Small intestine (tissue), 7 donors: Measurements from ENCODE around the gene GALE. TPM values are rescaled to one million over a fixed set of nuclear protein-coding genes. Genes with fewer than 3 reads are reported as not detected.
"Not testable (repeated sequence)": the region's sequence is repeated elsewhere in the genome, so short reads cannot be mapped to it uniquely, and the experiment has no call there.

Experiments used
- DNase-seq, 2 donors: peaks; one replicate each; pipeline versions ENCODE4 v3.0.0 to v3.0.0-alpha.2; 2013
- FAIRE-seq: peaks from 2 replicates; lab custom pipeline; 2012; peaks lifted over from hg19 to GRCh38; lab: Jason Lieb, UNC
- H3K27ac ChIP-seq, 3 donors: one replicate each; pipeline ENCODE4 v1.5.1; 2013; ENCODE audit warnings: low read length in 2 of 3, mild to moderate bottlenecking in 2 of 3, control low read depth in 1 of 3, inconsistent platforms in 1 of 3, low read depth in 1 of 3, moderate library complexity in 1 of 3
- H3K27me3 ChIP-seq, 3 donors: one replicate each; pipeline ENCODE4 v1.6.1; 2013; ENCODE audit warnings: low read length in 3 of 3, inconsistent platforms in 1 of 3; ENCODE audit not compliant: control insufficient read depth in 3 of 3, insufficient read depth in 3 of 3
- H3K36me3 ChIP-seq, 3 donors: one replicate each; pipeline ENCODE4 v1.6.1; 2013; ENCODE audit warnings: low read length in 3 of 3, inconsistent platforms in 1 of 3, low read depth in 1 of 3, mild to moderate bottlenecking in 1 of 3, moderate library complexity in 1 of 3; ENCODE audit not compliant: control insufficient read depth in 3 of 3, insufficient read depth in 2 of 3
- H3K4me1 ChIP-seq, 3 donors: one replicate each; pipeline ENCODE4 v1.6.1; 2013; ENCODE audit warnings: low read length in 2 of 3, inconsistent platforms in 1 of 3, low read depth in 1 of 3, mild to moderate bottlenecking in 1 of 3, moderate library complexity in 1 of 3; ENCODE audit not compliant: control insufficient read depth in 3 of 3, insufficient read depth in 2 of 3
- H3K4me3 ChIP-seq, 3 donors: one replicate each; pipeline ENCODE4 v1.5.1; 2013; ENCODE audit warnings: low read length in 3 of 3, control low read depth in 1 of 3, inconsistent platforms in 1 of 3, low read depth in 1 of 3, mild to moderate bottlenecking in 1 of 3, moderate library complexity in 1 of 3
- H3K9me3 ChIP-seq, 2 donors: one replicate each; pipeline ENCODE4 v1.6.1; 2013; ENCODE audit warnings: low read depth in 1 of 2, low read length in 1 of 2; ENCODE audit not compliant: control insufficient read depth in 2 of 2, insufficient read depth in 1 of 2
- whole genome bisulfite sequencing, 3 donors: extraction: QIAGEN DNeasy Blood & Tissue Kit; methylation state at CpG; one replicate each; pipeline ENCODE4 v1.1.7; 2013; 5-methylcytosine and 5-hydroxymethylcytosine counted together
- polyA plus RNA-seq, 4 donors: library from polyadenylated mRNA; stranded (reverse) in 3 of 4; unstranded in 1 of 4; fragments of 200-250 nt in 3 of 4; fragments of 120-200 nt in 1 of 4; gene quantifications; one replicate each; pipeline versions ENCODE4 v1.2.1 to v1.2.3, GENCODE V29; 2013
- donor health status: healthy with polysubstance abuse.
- donor health status: control.
- donor health status: control.
- donor health status: Bipolar disorder and iron deficiency.
- donor health status: healthy.

Gene GALE
- polyA plus RNA-seq, 4 donors, result 76.6 to 289 (median 198) TPM

DNA sequence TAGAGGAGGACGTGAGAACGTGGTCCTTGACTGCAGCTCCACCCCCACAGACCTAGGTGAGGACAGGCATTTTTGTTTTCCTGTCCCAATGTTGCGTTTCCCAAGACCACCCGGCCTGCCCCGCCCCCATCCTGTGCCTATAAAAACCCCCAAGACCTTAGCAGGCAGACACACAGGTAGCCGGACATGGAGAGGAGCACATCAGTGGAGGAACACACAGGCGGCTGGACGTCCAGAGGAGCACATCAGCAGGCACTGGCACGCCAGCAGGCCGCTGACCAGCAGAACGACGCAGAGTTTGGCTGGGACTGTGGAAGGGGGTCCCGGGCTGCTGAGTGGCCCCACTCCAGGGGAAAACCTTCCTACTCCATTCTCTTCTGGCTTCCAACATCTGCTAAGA, 37.4 kb upstream of the GALE start:
- H3K9me3 ChIP-seq, result no peaks in the 10 kb centered on the region
- no peaks in the 10 kb centered on the region for H3K36me3 ChIP-seq
- WGBS, 3 donors, result 9 to 17% (median 16%) methylated on average over 11 to 13 of the region's 13 CpGs
- H3K4me1 ChIP-seq, result peaks cover 0 to 8% (median 0%) of the 10 kb centered on the region in 3 donors
- DNase-seq, result peak in 1 of 2 donors; percentile 17
- no peak for FAIRE-seq
- H3K27me3 ChIP-seq, result peaks cover 0 to 9% (median 5%) of the 10 kb centered on the region in 3 donors
- peak overlapping the region in 1 of 3 donors; percentile 37 for H3K4me3 ChIP-seq
- no peak overlapping the region for H3K27ac ChIP-seq

DNA sequence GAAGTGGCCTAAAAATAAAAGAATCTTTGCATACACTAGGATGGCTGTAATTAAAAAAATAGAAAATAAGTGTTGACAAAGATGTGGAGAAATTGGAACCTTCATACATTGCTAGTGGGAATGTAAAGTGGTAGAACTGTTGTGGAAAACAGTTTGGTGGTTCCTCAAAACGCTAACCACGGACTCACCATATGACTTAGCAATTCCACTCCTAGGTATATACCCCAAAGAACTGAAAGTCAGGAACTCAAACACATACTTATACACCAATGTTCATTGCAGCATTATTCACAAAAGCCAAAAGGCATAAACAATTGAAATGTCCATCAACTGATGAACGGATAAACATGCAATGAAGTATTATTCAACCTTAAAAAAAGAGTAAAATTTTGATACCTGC, 35.5 kb upstream of the GALE start:
- peaks cover 0 to 9% (median 3%) of the 10 kb centered on the region in 3 donors for H3K27me3 ChIP-seq
- no peak overlapping the region for H3K27ac ChIP-seq
- no peaks in the 10 kb centered on the region for H3K36me3 ChIP-seq
- FAIRE-seq (no peak), DNase-seq (no peak)
- H3K4me3 ChIP-seq, result no peak overlapping the region
- peaks cover 0 to 8% (median 0%) of the 10 kb centered on the region in 3 donors for H3K4me1 ChIP-seq
- no peaks in the 10 kb centered on the region for H3K9me3 ChIP-seq
- 69 to 74% (median 72%) methylated on average over 3 of the region's 3 CpGs for WGBS, 3 donors

DNA sequence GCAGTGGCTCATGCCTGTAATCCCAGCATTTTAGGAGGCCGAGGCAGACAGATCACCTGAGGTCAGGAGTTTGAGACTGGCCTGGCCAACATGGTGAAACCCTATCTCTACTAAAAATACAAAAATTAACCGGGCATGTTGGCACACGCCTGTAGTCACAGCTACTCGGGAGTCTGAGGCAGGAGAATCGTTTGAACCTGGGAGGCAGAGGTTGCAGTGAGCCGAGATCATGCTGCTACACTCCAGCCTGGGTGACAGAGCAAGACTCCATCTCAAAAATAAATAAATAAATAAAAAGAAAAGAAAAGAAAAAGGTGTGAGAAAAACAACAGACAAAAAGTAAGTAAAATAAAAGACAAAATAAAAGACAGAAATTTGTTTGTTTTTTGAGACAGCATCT, 33.6 kb upstream of the GALE start:
- H3K4me3 ChIP-seq, DNase-seq, FAIRE-seq: not testable (repeated sequence)

DNA sequence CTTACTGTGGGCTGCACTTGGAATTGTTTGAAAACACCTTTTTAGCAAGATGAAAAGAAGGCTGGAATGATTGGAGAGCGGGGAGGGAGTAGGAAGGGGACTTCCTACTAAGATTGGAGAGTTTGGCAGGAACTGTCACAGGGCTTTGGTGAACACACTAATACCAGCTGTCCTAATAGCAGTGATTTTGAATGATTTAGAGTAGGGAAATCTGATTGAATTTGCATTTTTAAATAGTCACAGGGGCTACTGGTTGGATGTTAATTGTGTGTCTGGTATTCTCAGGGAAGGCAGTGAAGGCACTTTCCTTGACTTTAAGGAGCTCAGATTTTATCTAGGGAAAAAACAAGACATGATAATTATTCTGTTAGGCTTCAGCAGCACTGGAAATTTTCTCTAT, 27.2 kb upstream of the GALE start:
- H3K4me3 ChIP-seq, result no peak overlapping the region
- no peaks in the 10 kb centered on the region for H3K27me3 ChIP-seq
- FAIRE-seq, result no peak
- H3K4me1 ChIP-seq, result peaks cover 0 to 6% (median 4%) of the 10 kb centered on the region in 3 donors
- 88 to 91% (median 89%) methylated on average over 1 of the region's 1 CpG for WGBS, 3 donors
- peaks cover 0 to 3% (median 0%) of the 10 kb centered on the region in 3 donors for H3K36me3 ChIP-seq
- DNase-seq, result no peak
- no peak overlapping the region for H3K27ac ChIP-seq
- no peaks in the 10 kb centered on the region for H3K9me3 ChIP-seq

More for the DNA sequence above, 33.6 kb upstream of the GALE start:
- not testable (repeated sequence) for H3K9me3 ChIP-seq, H3K4me1 ChIP-seq, H3K27ac ChIP-seq, H3K27me3 ChIP-seq, H3K36me3 ChIP-seq
- WGBS, 3 donors, result 81 to 88% (median 83%) methylated on average over 6 of the region's 6 CpGs

DNA sequence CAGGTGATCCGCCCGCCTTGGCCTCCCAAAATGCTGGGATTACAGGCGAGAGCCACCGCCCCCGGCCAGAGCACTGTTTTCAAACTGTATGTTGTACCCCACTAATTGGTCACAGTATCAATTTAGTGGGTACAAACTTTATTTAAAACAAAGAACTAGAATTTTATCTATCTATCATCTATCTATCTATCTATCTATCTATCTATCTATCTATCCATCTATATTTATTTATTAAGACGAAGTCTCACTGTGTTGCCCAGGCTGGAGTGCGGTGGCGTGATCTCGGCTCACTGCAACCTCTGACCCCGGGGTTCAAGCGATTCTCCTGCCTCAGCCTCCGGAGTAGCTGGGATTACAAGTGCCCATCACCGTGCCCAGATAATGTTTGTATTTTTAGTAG, 26.0 kb upstream of the GALE start:
- H3K27me3 ChIP-seq, DNase-seq, H3K4me1 ChIP-seq, H3K9me3 ChIP-seq, FAIRE-seq, H3K4me3 ChIP-seq, H3K36me3 ChIP-seq, H3K27ac ChIP-seq: not testable (repeated sequence)
- WGBS, 3 donors, result 91 to 96% (median 93%) methylated on average over 13 of the region's 13 CpGs

DNA sequence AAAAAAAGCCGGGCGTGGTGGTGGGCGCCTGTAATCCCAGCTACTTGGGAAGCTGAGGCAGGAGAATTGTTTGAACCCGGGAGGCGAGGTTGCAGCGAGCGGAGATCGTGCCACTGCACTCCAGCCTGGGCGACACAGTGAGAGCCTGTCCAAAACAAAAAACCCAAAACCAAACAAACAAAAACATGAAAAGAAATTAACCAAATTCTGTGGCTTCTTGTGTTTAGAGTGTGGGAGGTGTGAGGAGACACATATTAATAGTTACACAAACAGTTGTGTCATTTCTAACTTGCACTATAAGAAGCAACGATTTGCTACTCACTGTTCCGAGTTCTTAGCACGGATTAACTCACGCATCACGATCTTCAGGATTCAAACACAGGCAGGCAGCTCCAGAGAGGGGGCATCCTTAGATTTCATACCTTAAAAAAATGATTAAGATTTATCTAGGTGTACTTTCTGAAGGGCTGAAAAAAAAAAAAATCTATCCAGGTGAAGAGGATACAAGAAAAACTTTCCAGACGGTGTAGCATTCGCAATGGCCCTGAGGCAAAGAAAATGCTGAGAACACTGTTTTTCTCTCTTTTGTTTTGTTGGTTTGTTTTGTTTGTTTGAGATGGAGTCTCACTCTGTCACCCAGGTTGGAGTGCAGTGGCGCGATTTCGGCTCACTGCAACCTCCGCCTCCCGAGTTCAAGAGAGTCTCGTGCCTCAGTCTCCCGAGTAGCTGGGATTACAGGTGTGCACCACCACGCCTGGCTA, 25.4 kb upstream of the GALE start:
- no peak for FAIRE-seq
- peaks cover 0 to 7% (median 0%) of the 10 kb centered on the region in 3 donors for H3K36me3 ChIP-seq
- H3K9me3 ChIP-seq, result no peaks in the 10 kb centered on the region
- WGBS, 3 donors, result 53 to 60% (median 57%) methylated on average over 22 to 24 of the region's 24 CpGs
- DNase-seq, result peak in 1 of 2 donors; percentile 30
- H3K4me1 ChIP-seq, result peaks cover 0 to 6% (median 4%) of the 10 kb centered on the region in 3 donors
- H3K4me3 ChIP-seq, result peak overlapping the region; percentile 63 to 99 (median 91)
- H3K27ac ChIP-seq, result peak overlapping the region in 2 of 3 donors; percentile 99 to 100
- H3K27me3 ChIP-seq, result no peaks in the 10 kb centered on the region

DNA sequence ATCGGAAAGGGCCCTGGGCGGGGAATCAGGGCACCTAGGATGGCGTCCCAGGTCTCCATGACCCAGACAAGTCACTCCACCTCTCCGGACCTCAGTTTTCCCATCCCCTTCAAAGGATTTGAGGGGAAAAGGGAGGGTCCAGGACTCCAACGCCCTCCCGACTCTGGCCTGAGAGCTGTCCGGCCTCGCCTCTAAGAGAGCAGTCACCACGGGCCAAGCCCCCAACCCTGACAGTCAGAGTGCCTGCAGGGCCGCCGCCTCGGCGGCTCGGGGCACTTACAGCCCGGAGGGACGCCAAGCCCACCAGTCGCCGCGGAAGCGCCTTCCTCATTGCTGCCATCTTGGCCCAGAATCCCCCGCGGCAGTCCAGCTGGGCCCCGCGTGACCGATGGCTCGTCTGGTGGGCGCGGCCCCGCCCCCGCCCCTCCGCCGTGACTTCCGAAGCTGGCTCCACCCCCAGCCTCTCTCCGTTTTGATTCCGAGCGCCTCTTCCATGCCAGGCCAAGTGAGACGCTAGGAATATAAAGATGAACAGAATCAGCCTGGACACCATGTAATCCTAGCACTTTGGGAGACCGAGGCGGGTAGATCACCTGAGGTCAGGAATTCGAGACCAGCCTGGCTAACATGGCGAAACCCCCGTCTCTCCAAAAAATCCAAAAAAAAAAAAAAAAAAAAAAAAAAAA, 24.7 kb upstream of the GALE start, which contains the start of gene HMGCL:
HMGCL (minus strand) TSS at position 354 of the 686 bp plus-strand sequence; CDS start at position 340, 14 bp downstream.
- Histone ChIP-seq H3K27ac (peak within 1 kb of the TSS; percentile 83 to 100 (median 99)), H3K27me3 (no peaks in the 10 kb centered on the region), H3K9me3 (no peaks in the 10 kb centered on the region), H3K36me3 (peaks cover 0 to 7% (median 0%) of the 10 kb centered on the region in 3 donors), H3K4me1 (peaks cover 0 to 6% (median 4%) of the 10 kb centered on the region in 3 donors), H3K4me3 (peak within 1 kb of the TSS; percentile 63 to 99 (median 91))
- FAIRE-seq (no peak), DNase-seq (peak; percentile 88 to 96)
- 0 to 1% (median 1%) methylated on average over 37 to 42 of the region's 42 CpGs for WGBS, 3 donors

DNA sequence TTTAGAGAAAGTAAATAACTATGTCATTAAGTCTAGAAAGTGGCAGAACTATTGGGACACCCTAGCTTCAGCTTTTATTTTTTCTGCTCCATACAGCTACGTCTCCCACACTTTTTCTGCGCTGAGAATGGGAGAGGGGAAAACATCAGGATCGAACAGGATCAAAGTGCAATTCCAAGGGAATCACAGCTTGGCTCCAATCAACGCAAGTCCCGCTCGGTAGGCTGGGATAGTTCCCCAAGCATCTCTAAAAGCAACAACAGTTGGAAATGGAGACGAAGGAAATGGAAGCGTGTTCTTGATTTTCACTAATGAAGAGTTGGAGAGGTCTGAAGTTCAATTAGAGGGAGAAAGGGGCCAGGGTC, 24.1 kb upstream of the GALE start:
- DNase-seq (peak; percentile 60 to 69), FAIRE-seq (no peak)
- Histone ChIP-seq H3K27me3 (no peaks in the 10 kb centered on the region), H3K4me1 (peaks cover 0 to 6% (median 4%) of the 10 kb centered on the region in 3 donors), H3K4me3 (peak overlapping the region; percentile 63 to 99 (median 91)), H3K36me3 (peaks cover 0 to 12% (median 0%) of the 10 kb centered on the region in 3 donors), H3K27ac (peak overlapping the region; percentile 83 to 100 (median 99)), H3K9me3 (no peaks in the 10 kb centered on the region)
- 2 to 5% (median 4%) methylated on average over 8 of the region's 8 CpGs for WGBS, 3 donors
